ENCODE measurements around the gene RPL15. TPM values are rescaled to one million over a fixed set of nuclear protein-coding genes. Genes with fewer than 3 reads are reported as not detected.

RPL15 gene
- total and polyA plus RNA-seq, 8 donors: 676 to 1,897 (median 1,385) TPM

- Histone ChIP-seq H3K27me3 (no peaks in the 10 kb centered on the region), H3K27ac (peak overlapping the region in 1 of 4 donors; percentile 13), H3K4me3 (no peak overlapping the region), H3K9me3 (no peaks in the 10 kb centered on the region), H3K36me3 (no peaks in the 10 kb centered on the region), H3K4me1 (peaks cover 33 to 59% (median 50%) of the 10 kb centered on the region in 3 donors)
- intact Hi-C loops (cut with DNase I): no loop called here
- no peak for FAIRE-seq
- TF ChIP-seq CTCF (IDR thresholded peaks at IDR 0.05): no peak
- DNase-seq: peak in 4 of 6 donors; percentile 27 to 67 (median 45)
- ATAC-seq: no peak
These were observed 32.9 kb downstream of the RPL15 start for GRCh38 chr3:23949784-23950183.

- no peak for DNase-seq
- H3K9me3 ChIP-seq: no peaks in the 10 kb centered on the region
- ATAC-seq: no peak
- H3K27ac ChIP-seq: no peak overlapping the region
- no peak overlapping the region for H3K4me3 ChIP-seq
- no peak for FAIRE-seq
- no peak for TF ChIP-seq CTCF (IDR thresholded peaks at IDR 0.05)
- no peaks in the 10 kb centered on the region for H3K27me3 ChIP-seq
- intact Hi-C loops (cut with DNase I): no loop called here
- H3K4me1 ChIP-seq: peaks cover 38 to 62% (median 51%) of the 10 kb centered on the region in 3 donors
- peaks cover 0 to 3% (median 0%) of the 10 kb centered on the region in 3 donors for H3K36me3 ChIP-seq
These were observed 33.4 kb downstream of the RPL15 start for GRCh38 chr3:23950293-23950692.

- no peak for DNase-seq
- FAIRE-seq: no peak
- no peak overlapping the region for H3K4me3 ChIP-seq
- H3K4me1 ChIP-seq: peaks cover 33 to 51% (median 47%) of the 10 kb centered on the region in 3 donors
- peaks cover 0 to 10% (median 0%) of the 10 kb centered on the region in 3 donors for H3K36me3 ChIP-seq
- 76 to 79% methylated on average over 4 of the region's 4 CpGs for WGBS, 2 donors
- no peaks in the 10 kb centered on the region for H3K27me3 ChIP-seq
- intact Hi-C loops (cut with DNase I): no loop called here
- H3K27ac ChIP-seq: no peak overlapping the region
- no peak for TF ChIP-seq CTCF (IDR thresholded peaks at IDR 0.05)
- no peak for ATAC-seq
- H3K9me3 ChIP-seq: no peaks in the 10 kb centered on the region
These were observed 35.7 kb downstream of the RPL15 start for GRCh38 chr3:23952646-23953045.

GRCh38 chr3:23953523-23953922 lies 36.6 kb downstream of the RPL15 start:
- no peaks in the 10 kb centered on the region for H3K9me3 ChIP-seq
- H3K4me3 ChIP-seq: no peak overlapping the region
- no peak for DNase-seq
- TF ChIP-seq CTCF (IDR thresholded peaks at IDR 0.05): no peak
- H3K4me1 ChIP-seq: peaks cover 26 to 45% (median 40%) of the 10 kb centered on the region in 3 donors
- peaks cover 0 to 10% (median 0%) of the 10 kb centered on the region in 3 donors for H3K36me3 ChIP-seq
- WGBS, 2 donors: 7 to 11% methylated on average over 1 of the region's 1 CpG
- intact Hi-C loops (cut with DNase I): no loop called here
- H3K27ac ChIP-seq: no peak overlapping the region
- FAIRE-seq: no peak
- ATAC-seq: peak in 1 of 4 donors; percentile 8
- H3K27me3 ChIP-seq: no peaks in the 10 kb centered on the region

GRCh38 chr3:23954144-23954543 lies 37.2 kb downstream of the RPL15 start:
- FAIRE-seq (no peak), DNase-seq (no peak), ATAC-seq (no peak)
- Histone ChIP-seq H3K4me1 (peaks cover 25 to 44% (median 41%) of the 10 kb centered on the region in 3 donors), H3K9me3 (no peaks in the 10 kb centered on the region), H3K36me3 (peaks cover 0 to 10% (median 0%) of the 10 kb centered on the region in 3 donors), H3K4me3 (no peak overlapping the region), H3K27me3 (no peaks in the 10 kb centered on the region), H3K27ac (no peak overlapping the region)
- intact Hi-C loops (cut with DNase I): no loop called here
- no peak for TF ChIP-seq CTCF (IDR thresholded peaks at IDR 0.05)
- 63 to 69% methylated on average over 5 of the region's 5 CpGs for WGBS, 2 donors
